GM18498 (cell line): ENCODE data around the gene MYBPHL.
"Not testable (repeated sequence)": the region's sequence is repeated elsewhere in the genome, so short reads cannot be mapped to it uniquely, and the experiment has no call there.

ENCODE experiments used
- ATAC-seq: cut with Tn5 transposase; IDR thresholded peaks from one replicate; pipeline ENCODE4 v1.9.1; 2021; ENCODE audit warnings: mild to moderate bottlenecking, moderate library complexity; ENCODE audit not compliant: unreplicated experiment

MYBPHL gene

GRCh38 chr1:109307274-109308021, 637 bp upstream of the MYBPHL start:
- no peak for ATAC-seq

DNA sequence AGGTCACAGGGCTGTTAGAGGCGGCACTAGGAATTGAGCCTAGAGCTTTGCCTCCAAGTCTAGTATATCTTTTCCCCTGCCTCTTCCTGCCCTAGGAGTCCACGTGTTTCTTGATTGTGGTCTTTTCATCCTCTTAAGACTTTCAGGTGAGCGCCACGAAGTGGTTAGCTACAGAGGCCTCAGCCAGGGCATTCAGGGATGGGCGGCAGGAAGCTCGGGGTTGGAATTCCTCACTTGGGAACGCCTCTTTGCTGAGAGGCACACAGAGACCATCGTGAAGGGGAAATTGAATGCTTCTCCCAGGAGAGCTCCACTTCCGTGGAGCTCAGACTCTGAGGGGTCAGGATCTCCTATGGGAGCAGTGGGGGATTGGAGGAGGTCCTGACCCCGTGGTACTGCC, 820 bp downstream of the MYBPHL start:
- ATAC-seq, result not testable (repeated sequence)

DNA sequence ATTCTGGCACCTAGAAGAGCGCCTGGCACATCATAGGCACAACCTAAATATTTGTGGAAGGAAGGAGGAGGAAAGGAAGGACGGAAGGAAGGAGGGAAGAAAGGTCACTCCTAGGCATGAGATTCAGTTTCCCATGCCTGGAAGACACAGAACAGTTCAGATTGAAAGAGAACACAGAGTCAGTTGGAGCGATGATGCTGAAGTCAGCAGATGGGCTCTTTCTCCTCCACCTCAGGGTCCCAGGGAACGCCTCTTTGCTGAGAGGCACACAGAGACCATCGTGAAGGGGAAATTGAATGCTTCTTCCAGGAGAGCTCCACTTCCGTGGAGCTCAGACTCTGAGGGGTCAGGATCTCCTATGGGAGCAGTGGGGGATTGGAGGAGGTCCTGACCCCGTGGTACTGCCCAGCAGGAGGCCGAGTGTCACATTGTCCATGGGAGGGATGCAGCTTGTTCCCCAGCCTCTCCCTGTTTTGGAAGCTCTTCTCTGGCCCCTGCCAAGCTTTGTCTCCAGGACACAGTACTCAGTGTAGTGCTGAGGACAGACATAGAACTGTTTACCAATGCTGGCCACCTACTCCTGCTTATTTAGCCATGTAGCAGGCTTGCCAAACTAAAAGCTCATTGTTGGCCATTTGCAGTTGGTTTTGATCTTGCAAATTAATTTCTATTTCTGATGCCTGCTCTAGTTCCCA, 2.4 kb downstream of the MYBPHL start:
- ATAC-seq, result no peak

DNA sequence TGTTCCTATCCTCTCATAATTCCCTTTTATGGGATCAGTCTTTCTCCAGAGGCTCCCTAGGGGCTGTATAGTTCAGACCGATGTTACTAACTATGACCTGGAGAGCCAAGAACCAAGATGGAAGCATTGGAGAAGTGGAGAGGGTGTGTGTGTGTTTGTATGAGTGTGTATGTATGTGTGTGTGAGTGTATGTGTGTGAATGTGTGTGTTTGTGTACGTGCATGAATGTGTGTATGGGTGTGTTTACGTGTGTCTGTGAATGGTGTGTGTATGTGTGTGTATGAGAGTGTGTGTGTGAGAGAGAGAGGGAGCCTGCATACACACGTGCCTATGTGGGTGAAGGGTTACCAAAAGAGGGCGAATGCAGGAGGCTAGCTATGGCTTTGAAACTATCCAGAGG, 4.9 kb downstream of the MYBPHL start:
- no peak for ATAC-seq

GRCh38 chr1:109300650-109301151, 6.1 kb downstream of the MYBPHL start:
- no peak for ATAC-seq

DNA sequence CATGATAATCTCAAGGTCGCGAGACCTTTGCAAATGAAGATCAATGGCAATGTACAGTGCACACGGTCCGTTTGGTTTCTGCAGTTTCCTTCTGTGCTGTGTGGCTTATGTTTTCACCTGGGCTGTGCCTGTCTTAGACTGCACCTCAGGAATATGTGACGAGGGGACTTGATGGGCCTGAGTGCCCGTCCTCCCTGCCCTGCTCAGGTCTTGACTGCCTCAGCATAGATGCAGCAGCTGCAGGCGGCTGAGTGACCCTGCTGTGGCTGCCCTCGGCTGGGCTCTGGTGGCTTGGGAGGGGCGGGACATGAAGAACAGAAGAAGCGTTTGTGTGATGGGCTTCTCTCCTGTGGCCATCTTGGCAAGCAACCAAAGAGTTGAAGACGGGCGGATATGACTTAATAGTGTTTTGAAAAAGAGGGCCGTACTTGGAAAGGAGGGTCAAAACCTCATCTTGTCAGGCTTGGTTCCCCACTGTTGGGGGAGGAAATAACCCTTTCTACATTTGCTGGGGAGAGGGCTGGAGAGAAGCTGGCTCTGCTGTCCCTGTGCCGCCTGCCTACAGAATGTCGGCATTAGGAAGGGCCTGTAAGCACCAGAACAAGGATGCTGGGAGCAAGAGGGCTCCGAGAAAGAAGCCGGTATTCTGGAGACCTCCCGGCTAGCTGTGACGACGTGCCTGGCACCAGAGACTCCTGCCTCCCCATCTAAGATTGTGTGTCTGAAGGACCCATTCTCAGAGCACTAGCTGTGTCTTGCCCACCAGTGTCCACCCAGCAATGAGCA, 7.1 kb downstream of the MYBPHL start:
- no peak for ATAC-seq

DNA sequence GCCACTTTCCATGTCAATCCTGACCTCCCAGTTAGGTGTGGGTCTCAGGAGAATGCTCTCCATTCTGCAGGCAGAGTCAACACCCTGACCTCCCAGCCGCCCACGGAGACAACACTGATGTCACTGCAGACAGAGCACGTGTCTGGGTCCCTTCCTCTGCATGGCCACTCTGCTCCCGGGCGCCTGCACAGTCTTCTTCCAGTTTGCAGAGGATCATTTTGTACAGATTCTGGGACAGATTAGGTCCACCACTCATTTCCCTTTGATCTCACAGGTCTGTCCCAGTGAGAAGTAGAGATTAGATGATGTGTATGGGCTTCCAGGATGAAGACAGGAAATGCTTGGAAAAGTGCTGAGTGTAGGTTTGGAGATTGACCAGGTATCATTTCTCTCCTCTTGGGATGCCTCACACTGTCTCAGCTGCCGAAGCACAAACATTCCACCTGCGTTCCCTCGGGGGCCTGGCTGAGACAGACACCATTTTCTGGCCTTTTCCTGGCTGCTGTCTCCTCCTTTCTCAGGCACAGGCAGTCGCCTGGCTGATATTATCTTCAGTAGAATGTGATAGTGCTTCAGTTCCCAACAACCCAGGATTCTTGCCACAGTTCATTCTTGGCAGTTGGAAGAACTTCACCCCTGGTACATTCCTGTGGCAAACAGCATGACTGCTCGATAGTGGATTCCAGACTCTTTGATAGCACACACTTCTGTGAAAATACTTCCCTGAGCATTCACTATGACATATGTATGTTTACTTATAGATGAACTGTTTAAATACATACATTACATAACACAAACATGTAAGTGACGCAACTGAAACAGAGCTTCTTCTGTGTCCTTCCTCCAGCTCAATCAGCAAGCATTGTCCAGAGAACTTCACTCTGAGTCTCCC, 7.9 kb downstream of the MYBPHL start:
- no peak for ATAC-seq

- ATAC-seq, result no peak
Measured at GRCh38 chr1:109296782-109297181, 10.0 kb downstream of the MYBPHL start.

DNA sequence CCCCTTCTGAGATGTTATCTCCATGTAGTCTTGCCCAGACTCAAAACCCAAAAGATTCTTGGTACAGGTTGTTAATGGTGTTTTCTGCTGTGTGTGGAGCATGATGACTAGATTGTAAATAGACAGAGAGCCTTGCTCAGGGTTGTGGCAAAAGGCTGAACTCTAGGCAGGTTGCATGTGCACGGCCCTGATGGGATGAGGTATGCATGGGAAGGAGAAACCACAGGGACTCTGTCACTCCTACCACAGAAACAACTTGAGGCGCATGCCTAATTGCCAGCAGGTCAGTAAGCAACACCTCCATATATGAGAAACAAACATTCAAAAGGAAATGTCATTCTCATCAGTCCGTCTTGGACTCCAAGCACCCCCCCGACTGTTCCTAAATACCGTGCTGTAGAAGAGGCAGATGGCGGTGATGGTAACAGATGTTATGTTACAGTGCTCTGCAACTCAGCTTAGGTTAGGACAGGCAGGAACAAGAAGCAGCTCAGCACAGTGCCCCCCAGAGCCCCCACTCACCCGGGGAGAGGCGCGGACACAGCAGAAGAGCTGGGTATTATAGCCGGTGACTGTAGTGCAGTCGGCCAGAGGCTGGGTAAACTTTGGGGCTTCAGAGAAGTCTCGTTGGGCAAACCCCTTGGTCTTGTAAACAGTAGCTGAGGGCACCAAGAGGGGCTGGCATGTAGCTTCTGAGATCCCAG, 10.9 kb downstream of the MYBPHL start:
- ATAC-seq, result no peak

GRCh38 chr1:109294481-109294880, 12.3 kb downstream of the MYBPHL start:
- no peak for ATAC-seq

GRCh38 chr1:109293026-109293425, 13.8 kb downstream of the MYBPHL start:
- no peak for ATAC-seq

GRCh38 chr1:109292364-109292763, 14.4 kb downstream of the MYBPHL start:
- ATAC-seq, result no peak

- no peak for ATAC-seq
Measured at GRCh38 chr1:109290998-109291397, 15.8 kb downstream of the MYBPHL start.

- no peak for ATAC-seq
Measured at GRCh38 chr1:109290137-109290536, 16.7 kb downstream of the MYBPHL start.

GRCh38 chr1:109286762-109287161, 20.0 kb downstream of the MYBPHL start:
- ATAC-seq, result not testable (repeated sequence)

GRCh38 chr1:109283748-109284600, 22.8 kb downstream of the MYBPHL start:
- no peak for ATAC-seq

DNA sequence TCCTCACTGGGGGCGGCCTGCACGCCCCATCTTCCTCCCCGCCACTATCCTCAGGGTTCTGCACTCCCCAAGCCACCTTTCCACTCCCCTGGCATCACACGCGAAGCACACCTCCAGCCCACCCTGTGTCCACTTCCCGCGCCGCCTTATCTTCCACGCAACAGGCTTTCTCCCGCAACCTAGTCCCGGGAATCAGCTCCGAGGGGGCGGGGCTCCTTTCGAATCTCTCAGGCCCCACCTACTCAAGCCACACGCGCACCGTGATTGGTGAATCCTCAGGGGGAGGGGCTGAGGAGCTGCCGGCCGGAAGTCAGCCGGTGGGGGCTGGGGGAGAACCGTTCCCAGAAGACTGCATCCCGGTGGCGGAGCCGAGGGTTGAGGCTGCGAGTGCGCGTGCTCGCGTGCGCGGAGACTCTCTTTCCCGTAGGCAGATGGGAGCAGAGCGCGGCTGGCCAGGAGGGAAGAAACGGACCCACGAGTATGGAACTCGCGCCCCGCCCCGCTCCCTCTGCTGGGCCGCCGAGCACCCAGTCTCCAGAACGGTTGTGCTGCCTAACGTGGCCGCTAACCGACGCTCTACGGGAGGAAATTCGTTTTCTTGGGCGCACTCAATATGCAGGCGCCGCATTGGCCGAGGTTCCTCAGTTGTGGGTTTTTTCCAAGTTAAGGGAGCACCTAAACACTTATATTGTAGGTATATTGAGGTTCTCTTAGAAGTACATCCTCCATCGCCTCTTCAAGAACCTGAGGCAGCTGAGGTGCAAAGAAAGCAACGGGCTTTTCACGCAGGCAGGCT, 23.7 kb downstream of the MYBPHL start, which contains the start of gene PSRC1:
PSRC1 (minus strand) TSS at position 194 of the 796 bp plus-strand sequence.
- peak; percentile 97 for ATAC-seq

GRCh38 chr1:109282497-109282951, 24.3 kb downstream of the MYBPHL start:
- no peak for ATAC-seq
